ENCODE data around the gene LRRFIP2.

- TF ChIP-seq CTCF (conservative IDR thresholded peaks at IDR 0.05 in 1 of 2, IDR thresholded peaks at IDR 0.05 in 1 of 2; ENCODE audit: low read depth in 1 of 2, low read length in 2 of 2) (no peak), EZH2 (IDR thresholded peaks at IDR 0.05; ENCODE audit: low read length, missing control alignments) (no peak)
These were observed 121.5 kb downstream of the LRRFIP2 start for GRCh38 chr3:37052860-37053259.

Measured in fibroblast of lung (primary cell).